ENCODE results near the gene ZFAND5. TPM values are rescaled to one million over a fixed set of nuclear protein-coding genes. Genes with fewer than 3 reads are reported as not detected.

The ZFAND5 gene
- total RNA-seq, 1 donor from 2014 or later: 189 TPM

- Histone ChIP-seq H3K9me3 (no peaks in the 10 kb centered on the region), H3K4me3 (no peak overlapping the region), H3K4me1 (peaks cover 17 to 38% of the 10 kb centered on the region in 2 donors), H3K27me3 (no peaks in the 10 kb centered on the region), H3K27ac (no peak overlapping the region), H3K36me3 (peaks cover 59 to 92% of the 10 kb centered on the region in 2 donors)
- no peak for TF ChIP-seq CTCF (IDR thresholded peaks at IDR 0.05)
- no peak for DNase-seq (ENCODE audit: low spot score in 2 of 2)
- intact Hi-C loops (cut with DNase I): no loop called here
Observed at GRCh38 chr9:72355153-72355552, 9.9 kb downstream of the ZFAND5 start.

GRCh38 chr9:72354704-72355103 lies 10.3 kb downstream of the ZFAND5 start:
- H3K36me3 ChIP-seq: peaks cover 55 to 89% of the 10 kb centered on the region in 2 donors
- H3K27ac ChIP-seq: no peak overlapping the region
- no peak overlapping the region for H3K4me3 ChIP-seq
- TF ChIP-seq CTCF (IDR thresholded peaks at IDR 0.05): no peak
- intact Hi-C loops (cut with DNase I): no loop called here
- DNase-seq (ENCODE audit: low spot score in 2 of 2): no peak
- no peaks in the 10 kb centered on the region for H3K9me3 ChIP-seq
- H3K27me3 ChIP-seq: no peaks in the 10 kb centered on the region
- H3K4me1 ChIP-seq: peaks cover 17 to 34% of the 10 kb centered on the region in 2 donors

- intact Hi-C loops (cut with DNase I): no loop called here
- H3K9me3 ChIP-seq: no peaks in the 10 kb centered on the region
- H3K36me3 ChIP-seq: peaks cover 45 to 78% of the 10 kb centered on the region in 2 donors
- H3K4me1 ChIP-seq: peaks cover 7 to 23% of the 10 kb centered on the region in 2 donors
- no peak overlapping the region for H3K27ac ChIP-seq
- TF ChIP-seq CTCF (IDR thresholded peaks at IDR 0.05): no peak
- DNase-seq (ENCODE audit: low spot score in 2 of 2): no peak
- no peaks in the 10 kb centered on the region for H3K27me3 ChIP-seq
- H3K4me3 ChIP-seq: no peak overlapping the region
Observed at GRCh38 chr9:72353455-72354116, 11.4 kb downstream of the ZFAND5 start.

- intact Hi-C loops (cut with DNase I): no loop called here
- Histone ChIP-seq H3K4me1 (peaks cover 7 to 16% of the 10 kb centered on the region in 2 donors), H3K27me3 (no peaks in the 10 kb centered on the region), H3K4me3 (no peak overlapping the region), H3K27ac (no peak overlapping the region), H3K36me3 (peaks cover 41 to 72% of the 10 kb centered on the region in 2 donors), H3K9me3 (no peaks in the 10 kb centered on the region)
- no peak for DNase-seq (ENCODE audit: low spot score in 2 of 2)
- no peak for TF ChIP-seq CTCF (IDR thresholded peaks at IDR 0.05)
Observed at GRCh38 chr9:72352911-72353388, 12.1 kb downstream of the ZFAND5 start.

GRCh38 chr9:72351538-72352453 lies 13.2 kb downstream of the ZFAND5 start:
- peaks cover 4 to 5% of the 10 kb centered on the region in 2 donors for H3K4me1 ChIP-seq
- no peak overlapping the region for H3K27ac ChIP-seq
- no peak for TF ChIP-seq CTCF (IDR thresholded peaks at IDR 0.05)
- no peaks in the 10 kb centered on the region for H3K9me3 ChIP-seq
- intact Hi-C loops (cut with DNase I): no loop called here
- peaks cover 38 to 61% of the 10 kb centered on the region in 2 donors for H3K36me3 ChIP-seq
- H3K4me3 ChIP-seq: no peak overlapping the region
- DNase-seq (ENCODE audit: low spot score in 2 of 2): no peak
- no peaks in the 10 kb centered on the region for H3K27me3 ChIP-seq

Data from ascending aorta (tissue), 2 donors.